GOT3 (cell line): ENCODE results near the gene C6orf120.
"Not testable (repeated sequence)": the region's sequence is repeated elsewhere in the genome, so short reads cannot be mapped to it uniquely, and the experiment has no call there.

Experiments
- DNase-seq: peaks from one replicate; lab custom pipeline; 2025; ENCODE audit warnings: mixed read lengths; lab: John Stamatoyannopoulos, UW

C6orf120 gene

GRCh38 chr6:169678342-169678741 lies 23.6 kb upstream of the C6orf120 start:
- DNase-seq: no peak

DNA sequence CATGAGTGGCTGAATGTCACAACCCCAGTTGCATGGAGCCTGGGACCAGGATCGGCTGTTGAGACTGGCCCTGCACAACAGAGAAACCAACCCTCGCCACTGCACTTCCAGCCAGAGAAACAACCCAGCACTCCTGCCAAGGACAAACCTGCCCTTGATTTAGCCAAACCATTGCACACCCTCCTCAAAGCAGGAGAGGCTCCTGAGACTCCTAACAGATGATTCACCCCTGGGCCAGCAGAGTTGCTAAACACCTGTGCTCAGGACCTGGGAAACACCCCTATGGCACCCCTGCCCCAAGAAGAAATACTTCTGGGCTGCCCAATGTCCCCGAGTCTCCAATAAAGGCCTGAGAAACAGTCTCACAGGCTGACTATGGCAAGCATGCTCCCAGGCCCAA lies 17.9 kb upstream of the C6orf120 start:
- no peak for DNase-seq

GRCh38 chr6:169685860-169686259 lies 16.1 kb upstream of the C6orf120 start:
- DNase-seq: no peak

GRCh38 chr6:169689287-169689686 lies 12.6 kb upstream of the C6orf120 start:
- no peak for DNase-seq

GRCh38 chr6:169691260-169691659 lies 10.7 kb upstream of the C6orf120 start:
- DNase-seq: no peak

- DNase-seq: no peak
These were observed 9.4 kb upstream of the C6orf120 start for GRCh38 chr6:169692516-169692915.

GRCh38 chr6:169695131-169695530 lies 6.8 kb upstream of the C6orf120 start:
- DNase-seq: no peak

DNA sequence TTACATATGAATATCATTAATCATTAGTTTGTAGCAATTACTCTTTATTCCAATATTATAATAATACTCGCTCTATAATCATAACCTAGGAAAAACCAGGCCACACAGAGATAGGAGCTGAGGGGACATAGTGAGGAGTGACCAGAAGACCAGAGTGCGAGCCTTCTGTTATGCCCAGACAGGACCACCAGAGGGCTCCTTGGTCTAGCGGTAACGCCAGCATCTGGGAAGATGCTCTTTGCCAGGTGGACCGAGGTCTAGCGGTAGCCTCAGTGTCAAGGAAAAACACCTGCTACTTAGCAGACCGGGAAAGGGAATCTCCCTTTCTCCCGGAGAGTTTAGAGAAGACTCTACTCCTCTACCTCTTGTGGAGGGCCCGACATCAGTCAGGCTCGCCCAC lies 4.8 kb upstream of the C6orf120 start:
- DNase-seq: not testable (repeated sequence)

GRCh38 chr6:169700296-169700695 lies 1.6 kb upstream of the C6orf120 start:
- DNase-seq: no peak

DNA sequence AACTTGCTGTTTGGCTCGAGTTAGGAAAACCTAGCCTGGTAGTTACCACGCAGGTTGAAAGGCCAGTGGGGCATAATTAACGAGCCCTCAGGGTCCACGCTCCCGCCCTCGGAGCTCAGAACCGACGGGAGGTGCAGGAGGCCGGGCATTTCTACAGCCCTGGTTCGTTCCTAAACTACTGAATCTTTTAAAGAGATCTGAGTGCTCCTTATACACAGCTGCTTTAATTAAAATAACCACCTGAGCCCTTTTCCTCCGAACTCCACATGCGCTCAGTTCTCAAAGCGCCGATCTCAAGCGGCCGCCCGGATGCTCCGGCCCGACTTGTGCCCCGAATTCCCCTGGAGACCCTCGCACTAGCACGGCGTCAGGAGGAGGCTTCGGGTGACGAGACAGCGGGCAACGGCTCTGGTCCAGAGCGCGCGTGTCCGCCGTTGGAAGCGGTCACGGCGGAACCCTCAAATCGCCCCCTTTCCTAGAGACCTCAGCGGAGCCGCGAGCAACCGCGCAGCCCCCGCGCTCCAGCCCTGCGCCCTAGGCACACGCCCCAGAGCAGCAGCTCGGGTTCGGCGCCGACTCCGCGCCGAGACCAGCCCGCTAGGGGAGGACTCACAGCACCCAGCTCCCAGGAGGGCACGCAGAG lies 494 bp upstream of the C6orf120 start:
- no peak for DNase-seq

DNA sequence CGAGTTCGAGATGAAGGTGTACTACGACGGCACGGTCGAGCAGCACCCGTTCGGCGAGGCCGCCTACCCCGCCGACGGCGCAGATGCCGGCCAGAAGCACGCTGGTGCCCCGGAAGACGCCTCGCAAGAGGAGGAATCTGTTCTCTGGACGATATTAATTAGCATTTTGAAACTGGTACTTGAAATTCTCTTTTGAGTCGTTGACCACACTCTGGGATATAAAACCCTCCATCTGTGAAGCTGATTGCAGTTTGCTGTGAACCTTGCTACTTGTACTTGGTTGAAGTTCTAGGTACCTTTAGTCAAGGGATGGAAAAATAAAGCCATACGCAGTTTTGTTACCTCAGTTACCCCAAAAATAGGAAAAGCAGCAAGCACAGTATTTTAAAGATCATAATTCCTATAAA lies 917 bp downstream of the C6orf120 start:
- no peak for DNase-seq

DNA sequence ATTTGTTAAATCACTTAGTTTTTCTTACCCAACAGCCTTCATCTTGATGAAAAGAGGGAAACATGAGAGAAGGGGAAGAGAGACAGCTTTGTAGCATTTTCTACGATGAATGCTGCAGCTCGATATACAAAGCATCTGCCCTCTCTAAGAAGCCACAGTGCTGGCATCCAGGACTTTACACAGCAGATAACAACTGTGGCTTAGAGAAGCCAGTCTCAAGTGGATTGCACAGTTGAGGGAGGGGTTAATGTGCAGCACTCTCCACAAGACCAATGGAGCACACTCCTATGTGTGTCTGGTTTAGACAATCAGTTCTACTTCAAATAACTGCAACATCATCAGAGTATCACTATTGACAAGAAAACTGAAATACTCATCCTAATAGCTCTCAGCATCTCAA lies 5.8 kb downstream of the C6orf120 start:
- DNase-seq: no peak

DNA sequence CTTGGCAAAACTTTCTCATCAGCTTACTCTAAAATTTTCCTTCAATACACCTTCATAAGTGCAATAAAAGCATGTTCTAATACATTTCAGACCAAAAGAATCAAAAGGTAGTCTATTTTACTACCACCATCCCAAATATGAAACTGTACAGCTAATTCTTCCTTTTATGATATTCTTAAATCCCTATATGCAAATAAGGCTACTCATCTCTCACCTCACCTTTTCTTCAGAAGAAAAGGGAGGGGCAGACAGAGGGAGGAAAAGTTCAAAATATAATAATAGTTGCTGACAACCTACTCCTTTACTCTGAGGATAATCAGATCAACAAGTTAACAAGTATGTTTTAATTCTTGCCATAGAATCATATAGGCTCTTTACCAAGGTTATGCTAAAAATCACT lies 7.4 kb downstream of the C6orf120 start:
- no peak for DNase-seq

DNA sequence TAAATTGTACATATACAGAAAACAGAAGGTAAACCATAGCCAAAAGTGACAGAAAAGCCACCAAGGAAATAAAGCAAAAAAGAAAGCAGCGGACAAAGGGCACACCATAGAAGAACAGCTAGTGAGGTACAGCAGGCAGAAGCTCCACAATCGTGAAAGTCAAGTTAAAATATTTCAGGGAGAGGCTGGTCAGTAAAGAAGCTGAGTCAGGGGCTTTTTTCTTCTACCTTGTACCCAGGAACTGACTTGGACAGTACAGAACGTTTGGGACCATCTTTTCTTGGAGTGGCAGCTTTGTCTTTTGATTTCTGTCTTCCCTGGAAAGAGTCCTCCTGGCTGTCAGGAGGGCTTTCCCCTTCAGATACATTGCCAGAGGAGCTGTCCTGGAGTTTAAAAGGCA lies 8.1 kb downstream of the C6orf120 start:
- DNase-seq: no peak

- no peak for DNase-seq
These were observed 12.3 kb downstream of the C6orf120 start for GRCh38 chr6:169714178-169714577.

DNA sequence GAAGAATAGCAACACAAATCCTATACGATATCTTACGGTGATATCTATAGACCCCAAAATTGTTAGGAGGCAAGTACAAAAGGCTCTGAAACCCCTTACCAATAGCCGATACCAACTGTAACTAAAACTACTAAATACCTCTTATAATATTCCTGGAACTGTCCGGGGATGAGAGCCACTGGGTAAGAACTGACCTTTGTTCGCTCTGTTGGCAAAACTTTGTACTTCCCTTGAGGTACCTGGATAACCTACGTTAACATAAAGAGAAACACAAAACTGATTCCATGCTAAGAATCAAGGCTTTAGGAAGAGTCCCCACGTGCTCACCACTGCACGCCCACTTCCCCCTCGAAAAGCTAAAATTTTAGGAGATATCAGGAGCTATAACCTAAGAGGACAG lies 12.7 kb downstream of the C6orf120 start:
- no peak for DNase-seq

GRCh38 chr6:169719117-169719516 lies 17.2 kb downstream of the C6orf120 start:
- DNase-seq: no peak

- DNase-seq: no peak
These were observed 18.4 kb downstream of the C6orf120 start for GRCh38 chr6:169720207-169720855.

GRCh38 chr6:169722362-169723199 lies 20.7 kb downstream of the C6orf120 start:
- DNase-seq: no peak

DNA sequence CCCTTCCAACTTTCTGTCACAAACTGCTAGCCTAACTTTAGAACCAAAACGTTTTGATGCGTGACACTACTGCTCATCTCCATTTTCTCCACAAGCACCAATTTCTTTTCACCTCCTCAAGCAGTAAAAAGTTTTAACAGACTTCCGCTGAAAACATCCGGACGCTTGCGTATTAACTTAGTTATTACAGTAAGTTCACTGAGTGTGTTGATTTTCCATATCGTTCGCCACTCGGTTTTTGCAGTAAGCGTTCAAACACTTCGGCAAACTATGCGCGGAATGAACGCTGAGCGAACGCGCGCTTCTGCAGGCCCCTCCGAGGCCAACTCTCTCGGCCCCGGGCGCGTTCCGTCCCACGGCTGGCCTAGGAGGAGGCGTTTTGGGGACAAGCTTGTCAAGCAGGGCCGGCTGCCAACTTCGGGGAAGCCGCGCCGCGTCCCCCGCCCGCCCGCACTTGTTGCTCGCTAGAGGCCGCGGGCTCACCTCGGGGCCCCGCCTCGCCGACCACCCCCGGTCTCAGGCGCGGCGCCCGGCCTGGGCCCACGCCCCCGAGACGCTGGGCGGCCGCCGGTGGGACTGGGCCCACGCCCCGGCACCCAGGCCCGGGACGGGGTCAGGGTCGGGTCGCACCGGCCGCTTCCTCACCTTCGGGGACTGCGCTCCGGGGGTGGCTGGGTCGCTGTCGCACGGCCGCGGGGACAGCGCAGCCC lies 21.4 kb downstream of the C6orf120 start:
- DNase-seq: no peak

DNA sequence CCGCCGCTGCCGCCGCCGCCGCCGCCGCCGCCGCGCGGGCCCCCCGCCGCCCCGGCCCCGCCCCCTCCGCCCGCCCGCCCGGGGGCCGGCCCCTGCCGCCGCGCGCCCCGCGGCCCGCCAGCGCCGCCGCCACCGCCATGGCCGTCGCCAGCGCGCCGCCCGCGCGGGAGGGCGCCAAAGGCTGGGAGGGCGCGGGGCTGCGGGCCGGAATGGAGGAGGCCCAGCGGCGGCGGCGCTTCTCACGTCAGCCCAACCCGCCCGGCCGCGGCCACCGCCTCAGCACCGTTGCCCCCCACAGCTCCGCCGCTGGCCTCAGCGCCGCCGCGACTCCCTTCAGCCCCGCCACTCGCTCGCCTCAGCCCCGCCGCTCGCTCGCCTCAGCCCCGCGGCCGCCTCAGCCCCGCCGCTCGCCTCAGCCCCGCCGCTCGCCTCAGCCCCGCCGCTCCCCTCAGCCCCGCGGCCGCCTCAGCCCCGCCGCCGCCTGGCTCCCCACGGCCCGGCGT lies 22.1 kb downstream of the C6orf120 start:
- DNase-seq: no peak

DNA sequence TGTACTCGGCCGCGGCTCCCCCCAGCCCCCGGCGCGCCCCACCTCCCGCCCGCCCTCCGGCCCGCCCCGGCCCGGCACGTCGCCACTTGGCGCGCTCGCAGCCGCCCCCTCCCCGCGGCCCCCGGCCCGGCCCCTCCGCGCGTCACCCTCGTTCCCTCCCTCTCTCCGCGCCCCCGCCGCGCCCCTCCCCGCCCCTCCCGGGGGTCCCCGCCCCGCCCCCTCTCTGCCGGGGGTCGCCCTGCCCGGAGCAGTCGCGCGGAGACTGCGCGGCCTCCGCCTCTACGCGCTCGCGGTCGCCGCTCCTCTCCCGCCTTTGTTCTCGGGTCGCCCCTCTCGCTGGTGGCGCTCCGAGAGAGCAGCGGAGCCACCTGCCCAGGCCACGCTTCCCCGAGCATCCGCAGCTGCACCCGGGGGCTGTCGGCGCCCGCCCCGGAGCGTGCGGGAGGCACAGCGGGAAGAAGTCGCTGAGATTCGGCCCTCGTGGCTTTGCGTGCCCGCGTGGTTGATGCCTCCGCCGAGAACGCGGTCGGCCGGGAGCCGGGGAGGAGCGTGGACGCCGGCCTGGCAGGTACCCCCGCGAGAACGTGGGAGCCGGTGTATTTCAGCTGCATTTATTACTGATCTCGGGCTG lies 22.7 kb downstream of the C6orf120 start, which contains the start of gene PHF10:
Gene PHF10 (minus strand): TSS at position 7 of the 631 bp plus-strand sequence. CDS start 569 bp downstream, outside the sequence.
- no peak for DNase-seq
